ENCODE results near the gene RNU5B-1. TPM values are rescaled to one million over a fixed set of nuclear protein-coding genes. Genes with fewer than 3 reads are reported as not detected.

Gene RNU5B-1
- total and polyA plus RNA-seq, 9 of the 15 experiments (the other 6 are each of a cell fraction or from before 2014, with no cell fraction given) = 14.2 TPM; not detected in 8

GRCh38 chr15:65304381-65305149 lies at the start of gene RNU5B-1 (continued):
- TF ChIP-seq, protein P1, sequence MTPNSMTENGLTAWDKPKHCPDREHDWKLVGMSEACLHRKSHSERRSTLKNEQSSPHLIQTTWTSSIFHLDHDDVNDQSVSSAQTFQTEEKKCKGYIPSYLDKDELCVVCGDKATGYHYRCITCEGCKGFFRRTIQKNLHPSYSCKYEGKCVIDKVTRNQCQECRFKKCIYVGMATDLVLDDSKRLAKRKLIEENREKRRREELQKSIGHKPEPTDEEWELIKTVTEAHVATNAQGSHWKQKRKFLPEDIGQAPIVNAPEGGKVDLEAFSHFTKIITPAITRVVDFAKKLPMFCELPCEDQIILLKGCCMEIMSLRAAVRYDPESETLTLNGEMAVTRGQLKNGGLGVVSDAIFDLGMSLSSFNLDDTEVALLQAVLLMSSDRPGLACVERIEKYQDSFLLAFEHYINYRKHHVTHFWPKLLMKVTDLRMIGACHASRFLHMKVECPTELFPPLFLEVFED (CRISPR knock-in tag; conservative IDR thresholded peaks at IDR 0.05) = peak; percentile 99
- TF ChIP-seq ZNF507 (tag; conservative IDR thresholded peaks at IDR 0.05) (no peak), KLF13 (tag; IDR thresholded peaks at IDR 0.05; ENCODE audit: borderline replicate concordance, low read depth) (peak; percentile 76), ZKSCAN1 (IDR thresholded peaks at IDR 0.05; ENCODE audit: low read depth, low read length) (peak; percentile 65; the same call in 1 of the 2 replicates), E2F1 (CRISPR knock-in tag; IDR thresholded peaks at IDR 0.05) (peak; percentile 87), ATF4 (CRISPR knock-in tag; IDR thresholded peaks at IDR 0.05) (peak; percentile 94), ZNF143 (CRISPR knock-in tag; IDR thresholded peaks at IDR 0.05) (peak; percentile 84), CREB3 (tag; conservative IDR thresholded peaks at IDR 0.05; ENCODE audit: low read depth) (no peak), MCM5 (IDR thresholded peaks at IDR 0.05; ENCODE audit: low read depth) (no peak), ZNF175 (CRISPR knock-in tag; IDR thresholded peaks at IDR 0.05; ENCODE audit: low read depth) (peak; percentile 93), KDM4B (IDR thresholded peaks at IDR 0.05; ENCODE audit: borderline replicate concordance in 2 of 2, low read depth in 1 of 2) (peak in 1 of 2 experiments; percentile 96; a peak in 3 of 4 replicates), ARID3B (CRISPR knock-in tag; IDR thresholded peaks at IDR 0.05; ENCODE audit: borderline replicate concordance) (no peak), HNRNPL (IDR thresholded peaks at IDR 0.05; ENCODE audit: low read depth, low read length) (peak; percentile 98), THRAP3 (IDR thresholded peaks at IDR 0.05; ENCODE audit: borderline replicate concordance) (peak; percentile 98)
- TF ChIP-seq, protein P2, sequence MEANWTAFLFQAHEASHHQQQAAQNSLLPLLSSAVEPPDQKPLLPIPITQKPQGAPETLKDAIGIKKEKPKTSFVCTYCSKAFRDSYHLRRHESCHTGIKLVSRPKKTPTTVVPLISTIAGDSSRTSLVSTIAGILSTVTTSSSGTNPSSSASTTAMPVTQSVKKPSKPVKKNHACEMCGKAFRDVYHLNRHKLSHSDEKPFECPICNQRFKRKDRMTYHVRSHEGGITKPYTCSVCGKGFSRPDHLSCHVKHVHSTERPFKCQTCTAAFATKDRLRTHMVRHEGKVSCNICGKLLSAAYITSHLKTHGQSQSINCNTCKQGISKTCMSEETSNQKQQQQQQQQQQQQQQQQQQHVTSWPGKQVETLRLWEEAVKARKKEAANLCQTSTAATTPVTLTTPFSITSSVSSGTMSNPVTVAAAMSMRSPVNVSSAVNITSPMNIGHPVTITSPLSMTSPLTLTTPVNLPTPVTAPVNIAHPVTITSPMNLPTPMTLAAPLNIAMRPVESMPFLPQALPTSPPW (CRISPR knock-in tag; IDR thresholded peaks at IDR 0.05) = peak; percentile 72
- TF ChIP-seq, protein P3, sequence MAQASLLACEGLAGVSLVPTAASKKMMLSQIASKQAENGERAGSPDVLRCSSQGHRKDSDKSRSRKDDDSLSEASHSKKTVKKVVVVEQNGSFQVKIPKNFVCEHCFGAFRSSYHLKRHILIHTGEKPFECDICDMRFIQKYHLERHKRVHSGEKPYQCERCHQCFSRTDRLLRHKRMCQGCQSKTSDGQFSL (CRISPR knock-in tag; IDR thresholded peaks at IDR 0.05) = no peak; the same call in 1 of the 2 replicates
- TF ChIP-seq, protein P3 (tag; IDR thresholded peaks at IDR 0.05) = peak in 1 of 2 experiments; percentile 43; a peak in 1 of 4 replicates

Data from K562 (cell line).